ENCODE measurements around the gene FTCD. TPM values are rescaled to one million over a fixed set of nuclear protein-coding genes. Genes with fewer than 3 reads are reported as not detected.

The FTCD gene
- total and polyA plus RNA-seq, 2 of the 8 experiments (the other 6 are each of a cell fraction or from before 2014, with no cell fraction given), result 3.3 to 4.9 TPM

DNA sequence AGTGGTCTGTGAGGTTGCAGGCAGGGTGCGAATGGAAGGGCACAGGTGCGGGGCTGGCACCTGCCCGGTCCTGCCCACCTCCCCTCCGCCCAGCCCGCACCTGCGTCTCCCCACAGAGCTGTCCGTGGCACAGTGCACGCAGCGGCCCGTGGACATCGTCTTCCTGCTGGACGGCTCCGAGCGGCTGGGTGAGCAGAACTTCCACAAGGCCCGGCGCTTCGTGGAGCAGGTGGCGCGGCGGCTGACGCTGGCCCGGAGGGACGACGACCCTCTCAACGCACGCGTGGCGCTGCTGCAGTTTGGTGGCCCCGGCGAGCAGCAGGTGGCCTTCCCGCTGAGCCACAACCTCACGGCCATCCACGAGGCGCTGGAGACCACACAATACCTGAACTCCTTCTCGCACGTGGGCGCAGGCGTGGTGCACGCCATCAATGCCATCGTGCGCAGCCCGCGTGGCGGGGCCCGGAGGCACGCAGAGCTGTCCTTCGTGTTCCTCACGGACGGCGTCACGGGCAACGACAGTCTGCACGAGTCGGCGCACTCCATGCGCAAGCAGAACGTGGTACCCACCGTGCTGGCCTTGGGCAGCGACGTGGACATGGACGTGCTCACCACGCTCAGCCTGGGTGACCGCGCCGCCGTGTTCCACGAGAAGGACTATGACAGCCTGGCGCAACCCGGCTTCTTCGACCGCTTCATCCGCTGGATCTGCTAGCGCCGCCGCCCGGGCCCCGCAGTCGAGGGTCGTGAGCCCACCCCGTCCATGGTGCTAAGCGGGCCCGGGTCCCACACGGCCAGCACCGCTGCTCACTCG, 23.3 kb downstream of the FTCD start (continued):
- TF ChIP-seq KDM1A (IDR thresholded peaks at IDR 0.05; ENCODE audit: borderline replicate concordance, low read length), result no peak
- TF ChIP-seq, protein P1, sequence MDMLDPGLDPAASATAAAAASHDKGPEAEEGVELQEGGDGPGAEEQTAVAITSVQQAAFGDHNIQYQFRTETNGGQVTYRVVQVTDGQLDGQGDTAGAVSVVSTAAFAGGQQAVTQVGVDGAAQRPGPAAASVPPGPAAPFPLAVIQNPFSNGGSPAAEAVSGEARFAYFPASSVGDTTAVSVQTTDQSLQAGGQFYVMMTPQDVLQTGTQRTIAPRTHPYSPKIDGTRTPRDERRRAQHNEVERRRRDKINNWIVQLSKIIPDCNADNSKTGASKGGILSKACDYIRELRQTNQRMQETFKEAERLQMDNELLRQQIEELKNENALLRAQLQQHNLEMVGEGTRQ (IDR thresholded peaks at IDR 0.05; ENCODE audit: low read length), result no peak
- TF ChIP-seq, protein P2, sequence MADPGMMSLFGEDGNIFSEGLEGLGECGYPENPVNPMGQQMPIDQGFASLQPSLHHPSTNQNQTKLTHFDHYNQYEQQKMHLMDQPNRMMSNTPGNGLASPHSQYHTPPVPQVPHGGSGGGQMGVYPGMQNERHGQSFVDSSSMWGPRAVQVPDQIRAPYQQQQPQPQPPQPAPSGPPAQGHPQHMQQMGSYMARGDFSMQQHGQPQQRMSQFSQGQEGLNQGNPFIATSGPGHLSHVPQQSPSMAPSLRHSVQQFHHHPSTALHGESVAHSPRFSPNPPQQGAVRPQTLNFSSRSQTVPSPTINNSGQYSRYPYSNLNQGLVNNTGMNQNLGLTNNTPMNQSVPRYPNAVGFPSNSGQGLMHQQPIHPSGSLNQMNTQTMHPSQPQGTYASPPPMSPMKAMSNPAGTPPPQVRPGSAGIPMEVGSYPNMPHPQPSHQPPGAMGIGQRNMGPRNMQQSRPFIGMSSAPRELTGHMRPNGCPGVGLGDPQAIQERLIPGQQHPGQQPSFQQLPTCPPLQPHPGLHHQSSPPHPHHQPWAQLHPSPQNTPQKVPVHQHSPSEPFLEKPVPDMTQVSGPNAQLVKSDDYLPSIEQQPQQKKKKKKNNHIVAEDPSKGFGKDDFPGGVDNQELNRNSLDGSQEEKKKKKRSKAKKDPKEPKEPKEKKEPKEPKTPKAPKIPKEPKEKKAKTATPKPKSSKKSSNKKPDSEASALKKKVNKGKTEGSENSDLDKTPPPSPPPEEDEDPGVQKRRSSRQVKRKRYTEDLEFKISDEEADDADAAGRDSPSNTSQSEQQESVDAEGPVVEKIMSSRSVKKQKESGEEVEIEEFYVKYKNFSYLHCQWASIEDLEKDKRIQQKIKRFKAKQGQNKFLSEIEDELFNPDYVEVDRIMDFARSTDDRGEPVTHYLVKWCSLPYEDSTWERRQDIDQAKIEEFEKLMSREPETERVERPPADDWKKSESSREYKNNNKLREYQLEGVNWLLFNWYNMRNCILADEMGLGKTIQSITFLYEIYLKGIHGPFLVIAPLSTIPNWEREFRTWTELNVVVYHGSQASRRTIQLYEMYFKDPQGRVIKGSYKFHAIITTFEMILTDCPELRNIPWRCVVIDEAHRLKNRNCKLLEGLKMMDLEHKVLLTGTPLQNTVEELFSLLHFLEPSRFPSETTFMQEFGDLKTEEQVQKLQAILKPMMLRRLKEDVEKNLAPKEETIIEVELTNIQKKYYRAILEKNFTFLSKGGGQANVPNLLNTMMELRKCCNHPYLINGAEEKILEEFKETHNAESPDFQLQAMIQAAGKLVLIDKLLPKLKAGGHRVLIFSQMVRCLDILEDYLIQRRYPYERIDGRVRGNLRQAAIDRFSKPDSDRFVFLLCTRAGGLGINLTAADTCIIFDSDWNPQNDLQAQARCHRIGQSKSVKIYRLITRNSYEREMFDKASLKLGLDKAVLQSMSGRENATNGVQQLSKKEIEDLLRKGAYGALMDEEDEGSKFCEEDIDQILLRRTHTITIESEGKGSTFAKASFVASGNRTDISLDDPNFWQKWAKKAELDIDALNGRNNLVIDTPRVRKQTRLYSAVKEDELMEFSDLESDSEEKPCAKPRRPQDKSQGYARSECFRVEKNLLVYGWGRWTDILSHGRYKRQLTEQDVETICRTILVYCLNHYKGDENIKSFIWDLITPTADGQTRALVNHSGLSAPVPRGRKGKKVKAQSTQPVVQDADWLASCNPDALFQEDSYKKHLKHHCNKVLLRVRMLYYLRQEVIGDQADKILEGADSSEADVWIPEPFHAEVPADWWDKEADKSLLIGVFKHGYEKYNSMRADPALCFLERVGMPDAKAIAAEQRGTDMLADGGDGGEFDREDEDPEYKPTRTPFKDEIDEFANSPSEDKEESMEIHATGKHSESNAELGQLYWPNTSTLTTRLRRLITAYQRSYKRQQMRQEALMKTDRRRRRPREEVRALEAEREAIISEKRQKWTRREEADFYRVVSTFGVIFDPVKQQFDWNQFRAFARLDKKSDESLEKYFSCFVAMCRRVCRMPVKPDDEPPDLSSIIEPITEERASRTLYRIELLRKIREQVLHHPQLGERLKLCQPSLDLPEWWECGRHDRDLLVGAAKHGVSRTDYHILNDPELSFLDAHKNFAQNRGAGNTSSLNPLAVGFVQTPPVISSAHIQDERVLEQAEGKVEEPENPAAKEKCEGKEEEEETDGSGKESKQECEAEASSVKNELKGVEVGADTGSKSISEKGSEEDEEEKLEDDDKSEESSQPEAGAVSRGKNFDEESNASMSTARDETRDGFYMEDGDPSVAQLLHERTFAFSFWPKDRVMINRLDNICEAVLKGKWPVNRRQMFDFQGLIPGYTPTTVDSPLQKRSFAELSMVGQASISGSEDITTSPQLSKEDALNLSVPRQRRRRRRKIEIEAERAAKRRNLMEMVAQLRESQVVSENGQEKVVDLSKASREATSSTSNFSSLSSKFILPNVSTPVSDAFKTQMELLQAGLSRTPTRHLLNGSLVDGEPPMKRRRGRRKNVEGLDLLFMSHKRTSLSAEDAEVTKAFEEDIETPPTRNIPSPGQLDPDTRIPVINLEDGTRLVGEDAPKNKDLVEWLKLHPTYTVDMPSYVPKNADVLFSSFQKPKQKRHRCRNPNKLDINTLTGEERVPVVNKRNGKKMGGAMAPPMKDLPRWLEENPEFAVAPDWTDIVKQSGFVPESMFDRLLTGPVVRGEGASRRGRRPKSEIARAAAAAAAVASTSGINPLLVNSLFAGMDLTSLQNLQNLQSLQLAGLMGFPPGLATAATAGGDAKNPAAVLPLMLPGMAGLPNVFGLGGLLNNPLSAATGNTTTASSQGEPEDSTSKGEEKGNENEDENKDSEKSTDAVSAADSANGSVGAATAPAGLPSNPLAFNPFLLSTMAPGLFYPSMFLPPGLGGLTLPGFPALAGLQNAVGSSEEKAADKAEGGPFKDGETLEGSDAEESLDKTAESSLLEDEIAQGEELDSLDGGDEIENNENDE (IDR thresholded peaks at IDR 0.05; ENCODE audit: insufficient replicate concordance, low read length), result no peak

All from H1 (cell line).